Stomach (tissue), 9 donors: ENCODE measurements around the gene ZNF276. TPM values are rescaled to one million over a fixed set of nuclear protein-coding genes. Genes with fewer than 3 reads are reported as not detected.

Experiments
- DNase-seq, 2 donors: peaks; one replicate each; pipeline versions ENCODE4 v3.0.0 to v3.0.0-alpha.2; 2013 to 2019
- H3K27ac ChIP-seq, 5 donors: fragments of 200-600 bp in 4 of 5; sonication (generic) in 4 of 5; one replicate each; pipeline ENCODE4 v1.5.1; 2013 to 2019; ENCODE audit warnings: mild to moderate bottlenecking in 1 of 5, moderate library complexity in 1 of 5
- H3K27me3 ChIP-seq, 3 donors: fragments of 200-600 bp; sonication (generic); one replicate each; pipeline ENCODE4 v1.5.1; 2017 to 2019; ENCODE audit warnings: mixed run types in 1 of 3
- H3K36me3 ChIP-seq, 4 donors: fragments of 200-600 bp; sonication (generic); 1 replicate in 3 of 4; 2 replicates in 1 of 4; pipeline ENCODE4 v1.5.1; 2016 to 2019
- H3K4me1 ChIP-seq, 4 donors: fragments of 200-600 bp; sonication (generic); one replicate each; pipeline ENCODE4 v1.5.1; 2016 to 2019
- H3K4me3 ChIP-seq, 4 donors: fragments of 200-600 bp; sonication (generic) in 3 of 4; one replicate each; pipeline ENCODE4 v1.5.1; 2016 to 2019; ENCODE audit warnings: mild to moderate bottlenecking in 1 of 4
- H3K9me3 ChIP-seq, 4 donors: fragments of 200-600 bp; sonication (generic); one replicate each; pipeline ENCODE4 v1.5.1; 2016 to 2019
- CTCF ChIP-seq, 7 experiments: fragments of 450-650 bp in 4 of 7; fragments of 200-600 bp in 3 of 7; sonication (generic) in 3 of 7; IDR thresholded peaks; one replicate each; pipeline ENCODE4 v1.5.1; 2016 to 2019; ENCODE audit warnings: antibody characterized with exemption in 7 of 7, control low read depth in 2 of 7, mild to moderate bottlenecking in 1 of 7
- EP300 ChIP-seq: sonication (generic); formaldehyde crosslinking; IDR thresholded peaks from one replicate; pipeline ENCODE4 v1.6.1; 2017; ENCODE audit warnings: antibody characterized with exemption
- POLR2A ChIP-seq, 4 donors: fragments of 450-650 bp; IDR thresholded peaks; one replicate each; pipeline ENCODE4 v1.6.1; 2016; ENCODE audit warnings: antibody characterized with exemption in 4 of 4, control low read depth in 2 of 4, mild to moderate bottlenecking in 1 of 4, moderate library complexity in 1 of 4
- POLR2AphosphoS5 ChIP-seq, 3 donors: sonication (generic); formaldehyde crosslinking; IDR thresholded peaks; one replicate each; pipeline ENCODE4 v1.6.1; 2016; ENCODE audit warnings: antibody characterized with exemption in 3 of 3
- WGBS, 5 donors: extraction: QIAGEN DNeasy Blood & Tissue Kit in 3 of 5; methylation state at CpG; one replicate each; pipeline versions ENCODE4 v1.1.5 to v1.1.7; 2013 to 2018; 5-methylcytosine and 5-hydroxymethylcytosine counted together
- intact Hi-C: fragments of 100-400 bp; cut with DNase I; formaldehyde crosslinking; loops from one replicate; pipeline ENCODE4 v1.15.1; 2023; ENCODE audit warnings: low total_unique reads
- polyA plus RNA-seq, 3 donors: library from polyadenylated mRNA; stranded (reverse); fragments of 200-250 nt; gene quantifications; one replicate each; pipeline ENCODE4 v1.2.3, GENCODE V29; 2013
- total RNA-seq, 5 donors: library from RNA; depleted of rRNA; stranded (reverse); fragments of >200 nt; gene quantifications; one replicate each; pipeline versions ENCODE4 v1.1.0 to v1.2.3, GENCODE V29; 2014 to 2016
- donor health status: healthy with polysubstance abuse.
- donor health status: Bipolar disorder and iron deficiency.
- donor health status: healthy.

Gene ZNF276
- total and polyA plus RNA-seq, 8 donors: 11.0 to 418 (median 32.6) TPM

- Histone ChIP-seq H3K27me3 (peaks cover 0 to 14% (median 7%) of the 10 kb centered on the region in 3 donors), H3K9me3 (no peaks in the 10 kb centered on the region), H3K4me3 (peak overlapping the region; percentile 27 to 55 (median 40)), H3K36me3 (peaks cover 0 to 38% (median 12%) of the 10 kb centered on the region in 4 donors), H3K4me1 (peaks cover 13 to 21% (median 15%) of the 10 kb centered on the region in 4 donors), H3K27ac (peak overlapping the region in 1 of 5 donors; percentile 8)
- TF ChIP-seq POLR2AphosphoS5 (IDR thresholded peaks at IDR 0.05) (no peak), EP300 (no peak), CTCF (IDR thresholded peaks at IDR 0.05) (no peak)
- DNase-seq: peak; percentile 63 to 78
- WGBS, 5 donors: 1 to 7% (median 2%) methylated on average over 28 to 48 of the region's 48 CpGs; no CpG with 5 or more reads in 1 of the 5 donors
- intact Hi-C loops: no loop called here
These were observed 9.6 kb upstream of the ZNF276 start for GRCh38 chr16:89711601-89712273.

- Histone ChIP-seq H3K27me3 (peaks cover 0 to 14% (median 7%) of the 10 kb centered on the region in 3 donors), H3K36me3 (peaks cover 0 to 37% (median 12%) of the 10 kb centered on the region in 4 donors), H3K27ac (peak overlapping the region in 1 of 5 donors; percentile 8), H3K4me1 (peaks cover 13 to 21% (median 15%) of the 10 kb centered on the region in 4 donors), H3K4me3 (peak overlapping the region; percentile 27 to 55 (median 40)), H3K9me3 (no peaks in the 10 kb centered on the region)
- WGBS, 5 donors: 9 to 44% (median 11%) methylated on average over 5 to 22 of the region's 22 CpGs
- intact Hi-C loops: no loop called here
- TF ChIP-seq EP300: no peak
- TF ChIP-seq POLR2AphosphoS5 (IDR thresholded peaks at IDR 0.05): no peak
- TF ChIP-seq POLR2A (IDR thresholded peaks at IDR 0.05): no peak
- TF ChIP-seq CTCF (IDR thresholded peaks at IDR 0.05): no peak
- no peak for DNase-seq
These were observed 9.0 kb upstream of the ZNF276 start for GRCh38 chr16:89712274-89712781.

GRCh38 chr16:89716493-89716892, 4.8 kb upstream of the ZNF276 start:
- 90 to 92% (median 92%) methylated on average over 15 of the region's 15 CpGs for WGBS, 5 donors
- intact Hi-C loops: no loop called here
- Histone ChIP-seq H3K27me3 (peaks cover 0 to 14% (median 7%) of the 10 kb centered on the region in 3 donors), H3K9me3 (no peaks in the 10 kb centered on the region), H3K4me3 (no peak overlapping the region), H3K27ac (no peak overlapping the region), H3K4me1 (peaks cover 20 to 44% (median 34%) of the 10 kb centered on the region in 4 donors), H3K36me3 (peaks cover 0 to 11% (median 5%) of the 10 kb centered on the region in 4 donors)
- TF ChIP-seq EP300: no peak
- TF ChIP-seq POLR2AphosphoS5 (IDR thresholded peaks at IDR 0.05): no peak
- no peak for TF ChIP-seq CTCF (IDR thresholded peaks at IDR 0.05)
- no peak for TF ChIP-seq POLR2A (IDR thresholded peaks at IDR 0.05)
- no peak for DNase-seq

- Histone ChIP-seq H3K4me3 (no peak overlapping the region), H3K36me3 (peaks cover 0 to 11% (median 5%) of the 10 kb centered on the region in 4 donors), H3K4me1 (peaks cover 16 to 39% (median 32%) of the 10 kb centered on the region in 4 donors), H3K9me3 (no peaks in the 10 kb centered on the region), H3K27me3 (peaks cover 0 to 9% (median 5%) of the 10 kb centered on the region in 3 donors), H3K27ac (no peak overlapping the region)
- WGBS, 5 donors: 87 to 91% (median 88%) methylated on average over 24 to 29 of the region's 29 CpGs
- TF ChIP-seq POLR2A (IDR thresholded peaks at IDR 0.05) (no peak), CTCF (IDR thresholded peaks at IDR 0.05) (no peak), EP300 (no peak), POLR2AphosphoS5 (IDR thresholded peaks at IDR 0.05) (no peak)
- DNase-seq: no peak
- intact Hi-C loops: no loop called here
These were observed 4.2 kb upstream of the ZNF276 start for GRCh38 chr16:89716916-89717687.
